ENCODE measurements around the gene TTLL11. TPM values are rescaled to one million over a fixed set of nuclear protein-coding genes. Genes with fewer than 3 reads are reported as not detected.

The TTLL11 gene
- total RNA-seq: 5.8 TPM
- long read RNA-seq, partial matches to known transcripts: 0 of 1 reads
- long read RNA-seq, other reads (novel, unspliced or antisense): 0 of 1 reads

- peak; percentile 97 for ATAC-seq
- intact Hi-C loops (cut with micrococcal nuclease): no loop called here
- DNase-seq: peak; percentile 99
Observed at GRCh38 chr9:122092611-122093506, at the start of gene TTLL11. Gene TTLL11, minus strand, starts transcription at chr9:122093308. Its CDS starts 160 bp downstream, at chr9:122093148.

GRCh38 chr9:122141671-122142070 lies 48.6 kb upstream of the TTLL11 start:
- ATAC-seq (peak; percentile 32), DNase-seq (no peak)
- intact Hi-C loops (cut with micrococcal nuclease): no loop called here

GRCh38 chr9:122140368-122141193 lies 47.5 kb upstream of the TTLL11 start:
- ATAC-seq: no peak
- no peak for DNase-seq
- intact Hi-C loops (cut with micrococcal nuclease): no loop called here

DNA sequence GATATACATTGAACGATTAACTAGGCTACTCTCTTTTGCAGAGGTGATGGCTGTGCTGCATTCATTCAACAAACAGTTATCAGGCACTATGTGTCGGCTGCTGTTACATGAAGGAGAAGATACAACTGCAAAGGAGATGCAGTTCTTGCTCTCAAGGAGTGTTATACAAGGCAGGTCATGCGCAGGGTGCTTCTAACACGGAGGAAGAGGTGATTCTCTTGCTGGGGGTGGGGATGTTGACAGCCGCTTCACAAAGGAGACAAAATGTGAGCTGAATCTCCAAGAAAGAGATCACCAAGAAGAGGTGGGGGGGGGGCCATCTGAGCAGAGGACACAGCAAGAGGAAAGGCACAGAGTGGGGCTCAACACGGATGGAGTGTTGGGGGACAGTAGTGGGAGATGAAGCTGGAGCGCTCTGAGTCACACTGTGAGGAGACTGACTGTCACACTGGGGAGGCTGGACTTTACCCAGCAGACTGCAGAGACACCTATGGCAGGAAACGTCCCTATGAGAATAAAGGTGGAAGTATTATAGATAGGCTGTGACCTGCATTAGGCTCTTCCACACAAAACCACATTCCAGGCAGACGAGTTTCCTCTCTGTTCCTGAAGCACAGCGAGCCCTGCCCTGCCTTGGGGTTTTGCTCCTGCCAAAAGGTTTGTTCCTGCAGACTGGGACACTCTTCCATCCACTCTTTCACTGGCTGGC lies 45.6 kb upstream of the TTLL11 start:
- ATAC-seq: no peak
- intact Hi-C loops (cut with micrococcal nuclease): no loop called here
- no peak for DNase-seq

DNA sequence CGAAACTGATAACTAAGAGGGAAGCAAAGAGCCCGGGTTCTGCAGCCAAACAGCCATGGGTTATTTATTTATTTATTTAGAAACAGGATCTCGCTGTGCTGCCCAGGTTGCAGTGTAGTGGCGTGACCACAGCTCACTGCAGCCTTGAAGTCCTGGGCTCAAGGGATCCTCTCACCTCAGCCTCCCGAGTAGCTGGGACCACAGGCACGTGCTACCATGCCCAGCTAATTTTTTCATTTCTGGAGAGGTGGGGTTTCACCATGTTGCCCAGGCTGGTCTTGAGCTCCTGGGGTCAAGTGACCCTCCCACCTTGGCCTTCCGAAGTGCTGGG lies 42.4 kb upstream of the TTLL11 start:
- no peak for DNase-seq
- intact Hi-C loops (cut with micrococcal nuclease): no loop called here
- no peak for ATAC-seq

- intact Hi-C loops (cut with micrococcal nuclease): no loop called here
- no peak for ATAC-seq
- DNase-seq: no peak
Observed at GRCh38 chr9:122134822-122135528, 41.9 kb upstream of the TTLL11 start.

DNA sequence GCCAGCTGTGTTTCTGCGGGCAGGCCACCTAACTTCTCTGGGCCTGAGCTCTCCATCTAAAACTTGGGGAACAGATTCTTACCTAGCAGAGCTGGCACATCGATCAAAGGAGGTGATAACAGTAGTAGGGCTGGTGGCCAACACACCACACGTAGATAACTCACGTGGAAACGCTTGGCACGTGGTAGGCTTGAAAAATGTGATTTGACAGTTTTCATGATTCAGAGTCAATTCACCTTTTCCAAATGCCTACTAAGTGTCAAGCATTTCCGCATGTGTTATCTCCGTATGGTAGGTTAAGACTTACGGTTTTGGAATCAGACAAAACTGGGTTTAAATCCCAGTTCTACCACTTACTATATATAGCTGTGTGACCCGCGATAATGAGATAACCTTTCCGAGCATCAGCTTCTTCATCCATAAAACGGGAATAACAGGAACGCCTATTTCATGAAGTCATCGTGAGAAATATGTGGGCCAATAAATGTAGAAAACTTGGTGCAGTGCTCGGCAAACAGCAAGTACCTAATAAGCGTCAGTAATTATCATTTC lies 41.0 kb upstream of the TTLL11 start:
- intact Hi-C loops (cut with micrococcal nuclease): no loop called here
- ATAC-seq: no peak
- no peak for DNase-seq

- peak; percentile 49 for ATAC-seq
- intact Hi-C loops (cut with micrococcal nuclease): no loop called here
- DNase-seq: peak; percentile 66
Observed at GRCh38 chr9:122133263-122133983, 40.3 kb upstream of the TTLL11 start.

- ATAC-seq: no peak
- no peak for DNase-seq
- intact Hi-C loops (cut with micrococcal nuclease): no loop called here
Observed at GRCh38 chr9:122132539-122132938, 39.4 kb upstream of the TTLL11 start.

DNA sequence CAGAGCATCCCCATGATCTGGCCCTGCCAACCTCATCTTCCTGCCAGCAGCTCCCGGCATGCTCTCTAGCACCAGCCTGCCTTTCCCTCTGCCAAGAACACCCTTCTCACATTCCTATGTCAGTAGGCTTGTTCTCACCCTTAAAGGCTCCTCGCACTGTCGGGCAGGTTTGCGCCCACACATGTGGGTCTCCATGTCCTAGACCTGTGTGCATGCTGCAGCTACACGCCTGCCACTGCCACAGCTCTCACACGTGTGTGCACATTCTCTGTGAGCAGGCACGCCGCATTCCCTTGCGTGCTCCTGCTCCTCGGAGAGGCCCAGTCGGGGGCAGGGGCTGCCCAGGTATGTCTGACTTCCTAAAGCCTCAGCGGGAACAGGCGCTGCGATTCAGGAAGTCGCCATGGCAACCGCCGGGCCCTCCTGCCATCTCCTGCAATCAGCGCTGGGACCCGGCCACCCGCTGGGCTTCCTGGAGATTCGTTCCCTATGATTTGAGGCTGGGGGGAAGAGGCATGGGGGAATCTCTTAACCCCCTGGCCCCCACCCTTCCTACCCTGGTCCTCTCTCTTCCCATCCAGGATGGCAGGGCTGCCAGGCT lies 38.4 kb upstream of the TTLL11 start:
- DNase-seq (peak; percentile 73), ATAC-seq (peak; percentile 82)
- intact Hi-C loops (cut with micrococcal nuclease): no loop called here

DNA sequence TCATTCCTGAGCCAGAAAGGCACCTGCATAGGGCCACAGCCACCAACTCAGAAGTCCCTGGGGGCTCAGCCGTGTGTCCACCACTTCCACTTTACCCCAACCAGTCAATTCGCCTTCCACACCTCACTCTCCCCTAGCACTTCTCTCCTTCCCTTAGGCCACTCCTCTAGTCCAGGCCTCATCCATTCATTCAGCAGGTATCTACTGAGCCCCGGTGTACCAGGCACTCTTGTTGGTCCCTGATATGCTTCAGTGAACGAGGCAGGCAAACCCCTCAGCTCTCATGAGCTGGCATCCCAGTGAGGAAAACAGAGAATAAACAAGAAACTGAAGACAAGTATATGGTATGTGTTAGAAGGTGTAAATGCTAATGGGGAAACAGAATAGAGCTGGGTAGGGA lies 37.7 kb upstream of the TTLL11 start:
- ATAC-seq (no peak), DNase-seq (no peak)
- intact Hi-C loops (cut with micrococcal nuclease): no loop called here

GRCh38 chr9:122129969-122130368 lies 36.9 kb upstream of the TTLL11 start:
- no peak for ATAC-seq
- intact Hi-C loops (cut with micrococcal nuclease): loop anchor here (5.0 kb wide), 2 partner anchors 217 to 322 kb away; no protein-coding TSS in a partner anchor

DNA sequence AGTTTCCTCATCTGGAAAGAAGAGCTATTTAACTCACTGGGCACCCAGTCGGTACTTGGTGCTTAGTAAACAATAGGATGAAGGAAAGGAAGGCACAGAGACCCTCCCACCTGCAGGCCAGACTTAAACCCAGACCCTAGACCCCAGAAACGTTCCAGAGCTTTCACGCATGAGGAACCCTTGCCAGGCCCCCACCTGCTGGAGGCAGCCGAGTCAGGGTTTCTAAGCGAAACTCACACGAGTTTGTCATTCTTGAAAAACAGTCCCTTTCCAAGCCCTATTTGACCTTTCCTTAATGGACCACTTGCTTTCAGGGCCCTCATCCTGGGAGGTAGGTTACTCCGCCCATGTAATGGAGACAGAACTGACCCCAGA lies 35.8 kb upstream of the TTLL11 start:
- ATAC-seq (no peak), DNase-seq (no peak)
- intact Hi-C loops (cut with micrococcal nuclease): loop anchor here (5.0 kb wide), 2 partner anchors 218 to 323 kb away; no protein-coding TSS in a partner anchor

More at GRCh38 chr9:122129969-122130368, 36.9 kb upstream of the TTLL11 start:
- DNase-seq: no peak

- intact Hi-C loops (cut with micrococcal nuclease): loop anchor here (5.0 kb wide), 2 partner anchors 219 to 324 kb away; no protein-coding TSS in a partner anchor
- DNase-seq (peak; percentile 67), ATAC-seq (peak; percentile 31)
Observed at GRCh38 chr9:122128007-122128968, 35.2 kb upstream of the TTLL11 start.

DNA sequence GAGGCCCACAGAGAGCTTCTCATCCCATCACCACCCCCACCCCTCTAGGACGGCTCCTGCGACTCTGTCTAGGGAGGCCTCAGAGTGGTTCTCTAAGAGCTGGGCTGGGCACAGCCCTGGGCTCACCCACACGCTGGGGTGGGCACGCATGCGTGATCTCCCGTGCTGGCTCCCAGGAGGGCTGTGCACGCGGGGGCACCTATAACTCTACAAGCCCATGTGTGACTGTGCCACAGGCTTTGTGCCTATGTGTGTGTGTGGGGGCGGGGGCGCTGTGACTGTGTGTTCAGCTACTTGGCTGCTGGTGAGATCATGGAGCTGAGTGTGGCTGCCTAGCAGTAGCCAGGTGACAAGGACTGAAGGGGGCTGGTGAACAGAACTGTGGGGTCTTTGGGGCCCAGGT lies 34.3 kb upstream of the TTLL11 start:
- no peak for DNase-seq
- intact Hi-C loops (cut with micrococcal nuclease): loop anchor here (5.0 kb wide), 2 partner anchors 220 to 325 kb away; no protein-coding TSS in a partner anchor
- ATAC-seq: no peak
